Stomach (tissue), 4 donors: Measurements from ENCODE around the gene GRB7.

ENCODE experiments used
- CTCF ChIP-seq, 7 experiments: fragments of 450-650 bp in 4 of 7; fragments of 200-600 bp in 3 of 7; sonication (generic) in 3 of 7; IDR thresholded peaks; one replicate each; pipeline ENCODE4 v1.5.1; 2016 to 2019; ENCODE audit warnings: antibody characterized with exemption in 7 of 7, control low read depth in 2 of 7, mild to moderate bottlenecking in 1 of 7
- EP300 ChIP-seq: sonication (generic); formaldehyde crosslinking; IDR thresholded peaks from one replicate; pipeline ENCODE4 v1.6.1; 2017; ENCODE audit warnings: antibody characterized with exemption
- POLR2A ChIP-seq, 4 donors: fragments of 450-650 bp; IDR thresholded peaks; one replicate each; pipeline ENCODE4 v1.6.1; 2016; ENCODE audit warnings: antibody characterized with exemption in 4 of 4, control low read depth in 2 of 4, mild to moderate bottlenecking in 1 of 4, moderate library complexity in 1 of 4
- POLR2AphosphoS5 ChIP-seq, 3 donors: sonication (generic); formaldehyde crosslinking; IDR thresholded peaks; one replicate each; pipeline ENCODE4 v1.6.1; 2016; ENCODE audit warnings: antibody characterized with exemption in 3 of 3

GRCh38 chr17:39700148-39700987 lies 37.4 kb upstream of the GRB7 start:
- TF ChIP-seq CTCF (IDR thresholded peaks at IDR 0.05) (no peak), POLR2A (IDR thresholded peaks at IDR 0.05) (no peak), EP300 (no peak), POLR2AphosphoS5 (IDR thresholded peaks at IDR 0.05) (no peak)
